WTC11 (cell line): Measurements from ENCODE around the gene PUDP.

Experiments used
- AR ChIP-seq: fragments of 250-450 bp; sonication (Bioruptor Pico); IDR thresholded peaks from 2 replicates; pipeline ENCODE4 v1.9.0; 2021; ENCODE audit warnings: mild to moderate bottlenecking
- CBFB ChIP-seq: sonication (generic); formaldehyde crosslinking; IDR thresholded peaks from 2 replicates; pipeline ENCODE4 v1.8.1; 2022; ENCODE audit warnings: mild to moderate bottlenecking, low read depth, missing genetic modification reagents
- CTCF ChIP-seq: fragments of 200-600 bp; IDR thresholded peaks from 2 replicates; pipeline ENCODE4 v1.8.0; 2022; ENCODE audit warnings: antibody characterized with exemption
- FOXJ3 ChIP-seq: sonication (generic); formaldehyde crosslinking; IDR thresholded peaks from 2 replicates; pipeline ENCODE4 v1.9.0; 2021; ENCODE audit warnings: missing genetic modification reagents, mild to moderate bottlenecking, borderline replicate concordance
- HMGA2 ChIP-seq: fragments of 250-450 bp; sonication (Bioruptor Pico); IDR thresholded peaks from 2 replicates; pipeline ENCODE4 v1.4.0; 2021; ENCODE audit warnings: mild to moderate bottlenecking, moderate library complexity
- IRF2 ChIP-seq: sonication (generic); formaldehyde crosslinking; IDR thresholded peaks from 2 replicates; pipeline ENCODE4 v1.8.0; 2022; ENCODE audit warnings: low read depth, missing genetic modification reagents, borderline replicate concordance
- MLX ChIP-seq: sonication (generic); formaldehyde crosslinking; IDR thresholded peaks from 2 replicates; pipeline ENCODE4 v1.8.1; 2023; ENCODE audit warnings: mild to moderate bottlenecking, missing genetic modification reagents, moderate library complexity
- NR1H2 ChIP-seq: sonication (generic); formaldehyde crosslinking; IDR thresholded peaks from 2 replicates; pipeline ENCODE4 v1.9.0; 2021; ENCODE audit warnings: mild to moderate bottlenecking, moderate library complexity, missing genetic modification reagents
- TEAD4 ChIP-seq: sonication (generic); formaldehyde crosslinking; IDR thresholded peaks from 2 replicates; pipeline ENCODE4 v1.8.0; 2022; ENCODE audit warnings: mild to moderate bottlenecking, missing genetic modification reagents
- ZNF219 ChIP-seq: sonication (generic); formaldehyde crosslinking; IDR thresholded peaks from 2 replicates; pipeline ENCODE4 v1.8.0; 2023; ENCODE audit warnings: missing genetic modification reagents, mild to moderate bottlenecking, borderline replicate concordance
- ZNF263 ChIP-seq: sonication (generic); formaldehyde crosslinking; IDR thresholded peaks from 2 replicates; pipeline ENCODE4 v1.8.1; 2022; ENCODE audit warnings: low read depth, mild to moderate bottlenecking, moderate library complexity, missing genetic modification reagents
- ZNF423 ChIP-seq: fragments of 250-450 bp; sonication (Bioruptor Pico); IDR thresholded peaks from 2 replicates; pipeline ENCODE4 v2.1.2; 2022; ENCODE audit warnings: mild to moderate bottlenecking, moderate library complexity
- TF ChIP-seq, protein P1 (sequence below): sonication (generic); formaldehyde crosslinking; IDR thresholded peaks from 2 replicates; pipeline ENCODE4 v1.8.0; 2022; ENCODE audit warnings: mild to moderate bottlenecking, missing genetic modification reagents
- TF ChIP-seq, protein P2 (sequence below): sonication (generic); formaldehyde crosslinking; conservative IDR thresholded peaks from 2 replicates; pipeline ENCODE4 v1.8.1; 2022; ENCODE audit warnings: mild to moderate bottlenecking, missing genetic modification reagents

DNA sequence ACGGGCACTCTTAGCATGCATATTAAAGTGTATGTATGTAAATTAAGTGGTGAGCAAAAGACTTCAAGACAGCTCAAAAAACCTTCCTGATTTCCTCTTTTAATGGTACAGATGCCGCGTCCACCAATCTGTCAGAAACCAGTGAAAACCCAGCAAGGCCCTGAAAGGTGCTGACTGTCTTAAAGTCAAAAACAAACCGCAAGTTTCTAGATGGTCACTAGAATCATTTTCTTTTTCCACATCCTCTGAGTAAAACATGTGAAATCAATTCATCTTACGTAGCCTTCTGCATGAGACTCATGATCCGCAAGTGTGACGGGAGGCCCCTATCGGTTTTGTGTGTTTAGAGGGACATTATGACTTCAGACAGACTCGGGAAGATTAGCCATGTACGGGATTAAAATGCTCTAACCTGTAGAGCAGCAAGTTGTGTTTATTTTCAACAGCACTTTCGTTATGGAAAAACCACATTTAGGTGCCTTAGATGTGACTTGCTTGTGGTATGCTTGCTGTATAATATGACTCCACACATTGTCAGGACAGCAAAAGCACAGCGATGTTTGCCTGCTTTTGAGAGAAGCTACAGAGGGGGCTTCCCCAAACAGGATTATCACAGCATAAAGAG is 88.6 kb downstream of the PUDP start:
- TF ChIP-seq, protein P1, sequence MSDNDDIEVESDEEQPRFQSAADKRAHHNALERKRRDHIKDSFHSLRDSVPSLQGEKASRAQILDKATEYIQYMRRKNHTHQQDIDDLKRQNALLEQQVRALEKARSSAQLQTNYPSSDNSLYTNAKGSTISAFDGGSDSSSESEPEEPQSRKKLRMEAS, result no peak
- TF ChIP-seq ZNF423, result no peak
- TF ChIP-seq AR (CRISPR knock-in tag), result no peak
- TF ChIP-seq TEAD4 (CRISPR knock-in tag), result no peak
- TF ChIP-seq MLX (CRISPR knock-in tag), result no peak
- no peak for TF ChIP-seq HMGA2 (CRISPR knock-in tag)
- TF ChIP-seq FOXJ3 (CRISPR knock-in tag), result no peak
- no peak for TF ChIP-seq IRF2 (CRISPR knock-in tag)
- TF ChIP-seq CTCF, result no peak
- no peak for TF ChIP-seq ZNF263 (CRISPR knock-in tag)
- TF ChIP-seq CBFB (CRISPR knock-in tag), result no peak
- TF ChIP-seq NR1H2 (CRISPR knock-in tag), result no peak
- TF ChIP-seq, protein P2, sequence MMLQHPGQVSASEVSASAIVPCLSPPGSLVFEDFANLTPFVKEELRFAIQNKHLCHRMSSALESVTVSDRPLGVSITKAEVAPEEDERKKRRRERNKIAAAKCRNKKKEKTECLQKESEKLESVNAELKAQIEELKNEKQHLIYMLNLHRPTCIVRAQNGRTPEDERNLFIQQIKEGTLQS, result no peak
- no peak for TF ChIP-seq ZNF219
